ENCODE results near the gene FAM210A. TPM values are rescaled to one million over a fixed set of nuclear protein-coding genes. Genes with fewer than 3 reads are reported as not detected.

Gene FAM210A
- polyA plus RNA-seq, 1 of the 3 experiments (the other 2 are of a cell fraction) = 10.6 TPM

DNA sequence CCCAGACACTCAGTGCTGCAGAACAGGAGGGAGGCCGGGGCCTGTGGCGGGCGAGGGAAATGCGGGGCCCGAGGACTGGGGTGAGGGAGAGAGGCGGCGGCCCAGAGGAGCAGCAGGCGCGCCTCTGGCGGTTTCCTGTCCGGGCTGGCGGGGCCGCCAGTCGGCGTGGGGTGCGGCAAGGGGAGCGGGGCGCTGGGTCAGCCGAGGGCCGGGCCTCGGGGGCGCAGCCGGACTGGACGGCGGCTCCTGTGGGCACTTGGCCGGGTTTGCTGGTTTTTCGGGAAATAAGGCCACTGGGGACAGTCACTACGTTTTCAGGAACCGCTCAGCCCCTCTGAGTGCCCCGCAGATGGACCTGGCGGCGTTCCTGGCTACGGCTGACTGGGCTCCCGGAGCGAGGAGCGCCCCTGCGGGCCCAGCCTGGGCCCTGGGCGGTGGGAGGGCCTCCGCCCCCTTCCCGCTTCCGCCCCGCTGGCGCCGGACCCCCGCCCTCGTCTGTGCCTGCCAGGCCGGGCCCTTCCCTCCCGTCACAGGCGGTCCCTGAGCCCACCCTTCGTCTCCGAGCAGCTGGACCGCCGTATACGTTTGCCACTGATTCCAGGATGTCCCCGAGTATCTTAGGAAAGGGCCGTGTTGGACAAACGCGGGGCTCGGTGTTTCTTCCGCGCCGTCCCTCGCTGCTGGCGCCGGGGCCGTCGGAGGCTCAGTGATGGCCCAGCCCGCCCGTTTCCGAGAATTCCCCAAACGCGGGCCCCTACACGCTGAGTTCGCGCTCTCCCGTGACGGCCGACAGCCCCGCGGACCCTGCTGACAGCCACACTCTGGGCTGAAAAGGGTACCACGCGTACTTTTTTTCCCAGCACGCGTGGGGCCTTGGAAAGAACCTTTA lies 84.6 kb downstream of the FAM210A start (continued):
- TF ChIP-seq JUND (IDR thresholded peaks at IDR 0.05) (no peak), NFIC (IDR thresholded peaks at IDR 0.05; ENCODE audit: borderline replicate concordance) (no peak), FOXJ3 (CRISPR knock-in tag; IDR thresholded peaks at IDR 0.05) (no peak)

DNA sequence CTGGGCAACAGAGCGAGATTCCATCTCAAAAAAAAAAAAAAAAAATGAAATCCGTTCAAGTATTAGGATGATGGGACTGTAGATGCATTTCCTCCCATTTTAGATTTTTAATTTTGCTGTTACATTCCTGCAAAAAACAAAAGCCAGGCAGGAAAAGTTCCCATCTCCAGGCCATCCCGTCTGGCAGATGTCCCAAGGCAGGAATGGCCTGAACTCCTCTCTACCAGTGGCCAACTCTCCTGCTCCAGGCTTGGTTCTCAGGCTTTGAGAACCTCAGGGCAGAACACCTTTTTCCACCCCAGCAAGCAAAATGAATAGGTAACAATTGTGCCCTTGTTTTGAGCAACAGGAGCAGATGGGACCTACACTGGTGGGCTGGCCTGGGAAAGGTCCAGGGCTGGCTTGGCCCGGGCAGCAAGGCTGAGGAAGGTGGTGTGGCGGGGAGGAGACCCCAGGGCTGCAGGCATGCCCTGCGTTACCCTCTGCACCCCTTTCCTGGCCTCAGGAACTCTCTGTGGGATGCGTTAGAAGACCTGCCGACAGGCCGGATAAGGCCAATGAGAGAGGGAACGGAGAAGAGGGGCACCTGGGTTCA lies 86.0 kb downstream of the FAM210A start:
- Histone ChIP-seq H3K36me3 (replicated peaks in 1 of 2; ENCODE audit: control insufficient read depth in 1 of 2, insufficient read depth in 2 of 2, low read length in 1 of 2) (no peaks in the 10 kb centered on the region), H4K20me1 (ENCODE audit: insufficient read depth) (no peaks in the 10 kb centered on the region), H2AFZ (ENCODE audit: low read depth) (no peak overlapping the region), H3K9ac (no peak overlapping the region), H3K27ac (ENCODE audit: low read depth in 2 of 2, low read length in 1 of 2) (no peak overlapping the region), H3K4me2 (no peak overlapping the region), H3K27me3 (ENCODE audit: insufficient read depth) (no peaks in the 10 kb centered on the region), H3K9me3 (no peaks in the 10 kb centered on the region), H3F3A (replicated peaks; ENCODE audit: insufficient read depth) (no peaks in the 10 kb centered on the region), H3K4me1 (ENCODE audit: control insufficient read depth in 1 of 2, insufficient read depth in 2 of 2, low read depth in 1 of 2, low read length in 1 of 2) (no peaks in the 10 kb centered on the region), H3K79me2 (ENCODE audit: insufficient read depth) (no peaks in the 10 kb centered on the region), H3K9me2 (no peaks in the 10 kb centered on the region), H3K4me3 (ENCODE audit: low read depth in 2 of 2, low read length in 1 of 2) (no peak overlapping the region)
- ChIA-PET CTCF (interaction anchor here (0.8 kb wide), 1 partner anchor 11 kb away, joined by 3 read pairs; no protein-coding TSS in a partner anchor), POLR2A (no interaction called here)
- WGBS (ENCODE audit: low lambda C conversion rate) = 63% methylated on average over 10 of the region's 10 CpGs
- no peak for DNase-seq
- TF ChIP-seq RAD21 (IDR thresholded peaks at IDR 0.05; ENCODE audit: low read length) (no peak), ELF1 (IDR thresholded peaks at IDR 0.05) (no peak), MEF2A (IDR thresholded peaks at IDR 0.05; ENCODE audit: borderline replicate concordance, low read depth) (no peak), MXI1 (IDR thresholded peaks at IDR 0.05; ENCODE audit: low read depth, low read length) (no peak), TAF1 (IDR thresholded peaks at IDR 0.05; ENCODE audit: borderline replicate concordance, low read depth, low read length) (no peak), POLR2AphosphoS5 (IDR thresholded peaks at IDR 0.05; ENCODE audit: low read depth, low read length) (no peak), JUND (IDR thresholded peaks at IDR 0.05) (no peak), FOXJ3 (CRISPR knock-in tag; IDR thresholded peaks at IDR 0.05) (no peak), TEAD4 (IDR thresholded peaks at IDR 0.05; ENCODE audit: borderline replicate concordance, insufficient read depth) (no peak), NRF1 (IDR thresholded peaks at IDR 0.05; ENCODE audit: low read depth, low read length) (no peak)
- TF ChIP-seq, protein P1, sequence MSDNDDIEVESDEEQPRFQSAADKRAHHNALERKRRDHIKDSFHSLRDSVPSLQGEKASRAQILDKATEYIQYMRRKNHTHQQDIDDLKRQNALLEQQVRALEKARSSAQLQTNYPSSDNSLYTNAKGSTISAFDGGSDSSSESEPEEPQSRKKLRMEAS (IDR thresholded peaks at IDR 0.05; ENCODE audit: low read depth) = no peak
- TF ChIP-seq, protein P2, sequence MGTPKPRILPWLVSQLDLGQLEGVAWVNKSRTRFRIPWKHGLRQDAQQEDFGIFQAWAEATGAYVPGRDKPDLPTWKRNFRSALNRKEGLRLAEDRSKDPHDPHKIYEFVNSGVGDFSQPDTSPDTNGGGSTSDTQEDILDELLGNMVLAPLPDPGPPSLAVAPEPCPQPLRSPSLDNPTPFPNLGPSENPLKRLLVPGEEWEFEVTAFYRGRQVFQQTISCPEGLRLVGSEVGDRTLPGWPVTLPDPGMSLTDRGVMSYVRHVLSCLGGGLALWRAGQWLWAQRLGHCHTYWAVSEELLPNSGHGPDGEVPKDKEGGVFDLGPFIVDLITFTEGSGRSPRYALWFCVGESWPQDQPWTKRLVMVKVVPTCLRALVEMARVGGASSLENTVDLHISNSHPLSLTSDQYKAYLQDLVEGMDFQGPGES (IDR thresholded peaks at IDR 0.05; ENCODE audit: low read depth, low read length) = no peak
- TF ChIP-seq, protein P3, sequence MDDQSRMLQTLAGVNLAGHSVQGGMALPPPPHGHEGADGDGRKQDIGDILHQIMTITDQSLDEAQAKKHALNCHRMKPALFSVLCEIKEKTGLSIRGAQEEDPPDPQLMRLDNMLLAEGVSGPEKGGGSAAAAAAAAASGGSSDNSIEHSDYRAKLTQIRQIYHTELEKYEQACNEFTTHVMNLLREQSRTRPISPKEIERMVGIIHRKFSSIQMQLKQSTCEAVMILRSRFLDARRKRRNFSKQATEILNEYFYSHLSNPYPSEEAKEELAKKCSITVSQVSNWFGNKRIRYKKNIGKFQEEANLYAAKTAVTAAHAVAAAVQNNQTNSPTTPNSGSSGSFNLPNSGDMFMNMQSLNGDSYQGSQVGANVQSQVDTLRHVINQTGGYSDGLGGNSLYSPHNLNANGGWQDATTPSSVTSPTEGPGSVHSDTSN (IDR thresholded peaks at IDR 0.05) = no peak
- TF ChIP-seq, protein P4, sequence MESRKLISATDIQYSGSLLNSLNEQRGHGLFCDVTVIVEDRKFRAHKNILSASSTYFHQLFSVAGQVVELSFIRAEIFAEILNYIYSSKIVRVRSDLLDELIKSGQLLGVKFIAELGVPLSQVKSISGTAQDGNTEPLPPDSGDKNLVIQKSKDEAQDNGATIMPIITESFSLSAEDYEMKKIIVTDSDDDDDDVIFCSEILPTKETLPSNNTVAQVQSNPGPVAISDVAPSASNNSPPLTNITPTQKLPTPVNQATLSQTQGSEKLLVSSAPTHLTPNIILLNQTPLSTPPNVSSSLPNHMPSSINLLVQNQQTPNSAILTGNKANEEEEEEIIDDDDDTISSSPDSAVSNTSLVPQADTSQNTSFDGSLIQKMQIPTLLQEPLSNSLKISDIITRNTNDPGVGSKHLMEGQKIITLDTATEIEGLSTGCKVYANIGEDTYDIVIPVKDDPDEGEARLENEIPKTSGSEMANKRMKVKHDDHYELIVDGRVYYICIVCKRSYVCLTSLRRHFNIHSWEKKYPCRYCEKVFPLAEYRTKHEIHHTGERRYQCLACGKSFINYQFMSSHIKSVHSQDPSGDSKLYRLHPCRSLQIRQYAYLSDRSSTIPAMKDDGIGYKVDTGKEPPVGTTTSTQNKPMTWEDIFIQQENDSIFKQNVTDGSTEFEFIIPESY (IDR thresholded peaks at IDR 0.05; ENCODE audit: borderline replicate concordance, low read depth) = no peak

All from SK-N-SH (cell line).